Sigmoid colon (tissue), 4 donors: Measurements from ENCODE around the gene CCDC57.

Source experiments
- POLR2A ChIP-seq, 2 donors: fragments of 450-650 bp; IDR thresholded peaks; one replicate each; pipeline ENCODE4 v1.6.1; 2016; ENCODE audit warnings: antibody characterized with exemption in 2 of 2, mild to moderate bottlenecking in 2 of 2, moderate library complexity in 2 of 2
- POLR2AphosphoS5 ChIP-seq, 4 donors: sonication (generic); formaldehyde crosslinking; IDR thresholded peaks; one replicate each; pipeline ENCODE4 v1.6.1; 2017; ENCODE audit warnings: antibody characterized with exemption in 4 of 4
- TF ChIP-seq, protein P1 (sequence below), 4 experiments: fragments of 450-650 bp in 3 of 4; fragments of 200-600 bp in 1 of 4; IDR thresholded peaks; one replicate each; pipeline ENCODE4 v1.5.1; 2016 to 2019; ENCODE audit warnings: antibody characterized with exemption in 4 of 4, mild to moderate bottlenecking in 3 of 4, moderate library complexity in 2 of 4

DNA sequence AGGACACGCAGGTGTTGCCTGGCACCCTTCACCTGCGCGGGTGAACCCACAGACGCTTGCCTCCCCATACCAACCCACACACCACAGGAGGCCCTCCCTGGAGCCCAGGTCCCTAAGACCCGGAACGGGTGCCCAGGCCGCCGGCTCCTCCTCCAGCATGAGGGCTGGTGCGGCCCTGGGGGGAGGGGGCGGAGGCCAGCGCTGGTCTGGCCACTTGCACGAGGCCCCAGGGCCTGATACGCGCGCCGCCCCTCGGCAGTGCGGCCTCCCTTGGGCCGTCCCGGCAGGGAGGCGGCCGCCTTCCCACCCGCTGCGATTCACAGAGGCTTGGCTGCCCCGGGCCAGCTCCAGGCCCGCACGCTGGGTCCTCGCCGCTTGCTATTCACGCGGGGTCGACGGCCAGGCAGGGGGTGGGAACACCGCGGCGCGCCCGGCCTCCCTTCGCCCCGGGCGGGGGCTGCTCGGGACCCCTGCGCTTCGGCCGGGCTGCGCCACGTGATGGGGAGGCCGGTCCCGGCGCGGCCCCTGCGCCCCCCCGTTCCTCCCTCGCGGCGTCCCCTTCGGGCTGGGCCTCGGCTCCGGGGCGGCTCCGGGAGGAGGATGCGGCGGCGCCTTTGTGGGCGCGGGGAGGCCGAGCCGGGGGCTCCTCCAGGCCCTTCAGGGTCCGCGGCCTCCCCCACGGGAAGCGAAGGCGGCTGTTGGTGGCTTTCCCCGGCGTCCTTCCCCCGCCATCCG lies 115.3 kb downstream of the CCDC57 start:
- TF ChIP-seq POLR2AphosphoS5 (IDR thresholded peaks at IDR 0.05) = peak in 1 of 4 donors; percentile 60
- TF ChIP-seq, protein P1, sequence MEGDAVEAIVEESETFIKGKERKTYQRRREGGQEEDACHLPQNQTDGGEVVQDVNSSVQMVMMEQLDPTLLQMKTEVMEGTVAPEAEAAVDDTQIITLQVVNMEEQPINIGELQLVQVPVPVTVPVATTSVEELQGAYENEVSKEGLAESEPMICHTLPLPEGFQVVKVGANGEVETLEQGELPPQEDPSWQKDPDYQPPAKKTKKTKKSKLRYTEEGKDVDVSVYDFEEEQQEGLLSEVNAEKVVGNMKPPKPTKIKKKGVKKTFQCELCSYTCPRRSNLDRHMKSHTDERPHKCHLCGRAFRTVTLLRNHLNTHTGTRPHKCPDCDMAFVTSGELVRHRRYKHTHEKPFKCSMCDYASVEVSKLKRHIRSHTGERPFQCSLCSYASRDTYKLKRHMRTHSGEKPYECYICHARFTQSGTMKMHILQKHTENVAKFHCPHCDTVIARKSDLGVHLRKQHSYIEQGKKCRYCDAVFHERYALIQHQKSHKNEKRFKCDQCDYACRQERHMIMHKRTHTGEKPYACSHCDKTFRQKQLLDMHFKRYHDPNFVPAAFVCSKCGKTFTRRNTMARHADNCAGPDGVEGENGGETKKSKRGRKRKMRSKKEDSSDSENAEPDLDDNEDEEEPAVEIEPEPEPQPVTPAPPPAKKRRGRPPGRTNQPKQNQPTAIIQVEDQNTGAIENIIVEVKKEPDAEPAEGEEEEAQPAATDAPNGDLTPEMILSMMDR (IDR thresholded peaks at IDR 0.05) = no peak
- TF ChIP-seq POLR2A (IDR thresholded peaks at IDR 0.05) = no peak
